GM19025 (cell line): ENCODE measurements around the gene MFN2.
A peak's percentile ranks its signal among the peaks of the same experiment; 100 is the strongest.
"Not testable (repeated sequence)": the region's sequence is repeated elsewhere in the genome, so short reads cannot be mapped to it uniquely, and the experiment has no call there.

Experiments
- ATAC-seq: cut with Tn5 transposase; IDR thresholded peaks from one replicate; pipeline ENCODE4 v1.9.1; 2021; ENCODE audit warnings: mild to moderate bottlenecking, low read depth, moderate library complexity; ENCODE audit not compliant: unreplicated experiment

Gene MFN2

DNA sequence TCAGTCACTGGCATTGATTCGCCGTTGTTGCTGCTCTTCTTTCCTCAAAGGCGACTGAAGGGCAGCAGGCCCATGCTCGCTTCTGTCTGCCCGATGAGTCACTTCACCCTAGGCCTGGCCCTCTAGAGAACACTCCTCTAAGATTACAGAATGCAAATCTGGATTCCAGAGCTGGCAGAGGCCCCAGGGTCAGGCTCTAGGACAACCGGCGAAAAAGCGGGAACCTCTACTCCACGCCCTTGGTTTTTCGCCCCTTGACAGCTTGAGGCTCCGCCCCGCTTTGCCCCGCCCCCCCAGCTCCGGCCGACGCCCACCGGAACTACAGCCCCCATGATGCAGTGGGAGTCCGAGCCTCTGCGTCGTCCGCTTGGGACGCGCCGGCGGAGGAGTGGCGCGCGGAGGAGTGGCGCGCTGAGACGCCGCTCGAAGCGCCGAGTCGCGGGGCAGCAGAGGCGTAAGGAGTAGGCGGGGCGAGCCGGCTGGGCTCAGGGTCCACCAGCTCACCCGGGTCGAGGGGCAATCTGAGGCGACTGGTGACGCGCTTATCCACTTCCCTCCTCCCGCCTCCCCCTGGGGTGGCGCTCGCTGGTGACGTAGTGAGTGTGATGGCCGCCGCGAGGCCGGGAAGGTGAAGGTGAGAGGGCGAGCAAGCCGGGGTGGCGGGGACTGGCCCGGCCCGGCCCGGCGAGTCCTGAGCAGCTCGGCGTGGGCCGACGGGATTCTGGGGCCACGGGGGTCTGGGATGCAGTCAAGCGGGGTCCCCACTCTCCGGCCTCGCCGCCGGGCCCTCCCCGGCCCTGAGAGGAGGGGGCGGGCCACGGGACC is at the start of gene MFN2:
MFN2 (plus strand) TSS at position 594 of the 825 bp plus-strand sequence. CDS start 8,725 bp downstream, outside the sequence.
- ATAC-seq: peak; percentile 92

DNA sequence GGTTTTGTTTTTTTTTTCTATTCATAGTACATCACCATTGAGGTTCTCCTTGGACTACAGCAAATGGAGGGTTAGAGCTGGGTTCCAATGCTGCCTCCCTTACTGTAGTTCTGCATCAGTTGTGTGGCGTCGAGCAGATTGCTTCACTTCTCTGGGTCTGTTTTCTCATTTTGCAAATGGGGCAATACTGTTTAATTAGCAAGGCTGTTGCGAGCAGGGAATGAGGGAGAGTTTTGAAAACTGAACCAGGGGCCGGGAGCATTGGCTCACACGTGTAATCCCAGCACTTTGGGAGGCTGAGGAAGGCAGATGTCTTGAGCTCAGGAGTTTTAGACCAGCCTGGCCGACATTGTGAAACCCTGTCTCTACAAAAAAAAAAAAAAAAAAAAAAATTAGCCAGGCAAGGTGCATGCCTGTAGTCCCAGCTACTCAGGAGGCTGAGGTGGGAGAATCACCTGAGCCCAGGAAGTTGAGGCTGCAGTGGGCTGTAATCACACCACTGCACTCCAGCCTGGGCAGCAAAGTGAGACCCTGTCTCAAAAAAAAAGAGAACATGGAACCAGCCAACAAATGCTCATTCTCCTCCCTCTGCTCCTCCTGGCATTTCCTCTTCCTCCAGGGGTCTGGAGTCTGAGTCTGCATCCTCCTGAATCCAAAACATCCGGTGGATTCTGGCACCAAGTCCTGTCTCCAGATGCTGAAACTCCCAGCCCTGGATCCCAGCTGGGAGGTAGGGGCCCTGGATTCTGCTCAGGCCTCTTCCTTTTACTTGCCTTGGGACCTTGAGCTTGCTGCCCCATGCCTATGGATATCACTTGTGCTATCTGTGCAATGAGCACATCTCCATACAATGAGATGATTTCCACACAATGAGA is 49.4 kb upstream of the MFN2 start:
- no peak for ATAC-seq

DNA sequence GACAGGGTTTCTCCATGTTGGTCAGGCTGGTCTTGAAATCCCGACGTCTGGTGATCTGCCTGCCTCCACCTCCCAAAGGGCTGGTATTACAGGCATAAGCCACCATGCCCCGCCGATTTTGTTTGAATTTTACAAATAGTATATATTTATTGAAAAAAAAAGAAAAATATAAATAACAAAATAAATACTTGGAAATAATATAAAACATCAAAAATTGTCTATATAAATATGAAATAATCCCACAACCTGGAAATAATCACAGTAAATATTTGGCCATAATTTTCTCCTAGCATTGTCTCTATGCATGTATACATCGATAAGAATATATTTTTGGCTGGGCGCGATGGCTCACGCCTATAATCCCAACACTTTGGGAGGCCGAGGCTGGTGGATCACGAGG is 48.4 kb upstream of the MFN2 start:
- ATAC-seq: no peak

DNA sequence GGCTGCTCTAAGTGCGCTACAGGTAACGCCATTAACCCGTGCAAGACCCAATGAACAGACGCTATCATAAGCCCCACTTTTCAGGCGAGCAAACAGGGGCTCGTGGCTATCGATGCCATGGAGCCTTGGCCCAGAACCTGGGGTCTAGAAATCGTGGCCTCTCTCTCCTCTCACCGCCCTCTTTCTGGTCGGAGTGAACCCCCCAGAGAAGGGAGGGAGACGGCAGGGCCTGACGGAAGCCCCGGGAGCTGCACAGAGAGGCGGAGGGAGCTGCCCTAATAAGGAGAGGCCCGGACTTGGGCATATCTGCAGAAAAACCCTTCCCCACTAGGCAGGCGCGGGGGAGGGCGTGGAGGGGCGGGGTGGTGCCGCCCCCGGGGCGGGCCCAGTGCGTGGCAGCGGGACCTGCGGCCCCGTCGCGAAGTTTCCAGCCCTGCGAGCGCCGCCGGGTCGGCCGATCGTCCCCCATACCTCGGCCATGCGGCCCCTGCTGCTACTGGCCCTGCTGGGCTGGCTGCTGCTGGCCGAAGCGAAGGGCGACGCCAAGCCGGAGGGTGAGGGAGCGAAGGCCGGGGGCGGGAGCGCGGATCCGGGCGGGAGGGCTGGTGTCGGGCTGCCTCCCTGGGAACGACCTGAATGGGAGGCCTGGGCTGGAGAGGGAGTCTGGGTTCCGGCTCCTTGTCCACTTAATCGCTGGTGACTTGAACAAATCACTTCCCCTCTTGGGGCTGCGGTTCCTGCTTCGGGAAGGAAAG is 45.8 kb upstream of the MFN2 start, which contains the start of gene PLOD1:
PLOD1 (plus strand) TSS at position 416 of the 755 bp plus-strand sequence; CDS start at position 479, 63 bp downstream.
- ATAC-seq: peak; percentile 94

DNA sequence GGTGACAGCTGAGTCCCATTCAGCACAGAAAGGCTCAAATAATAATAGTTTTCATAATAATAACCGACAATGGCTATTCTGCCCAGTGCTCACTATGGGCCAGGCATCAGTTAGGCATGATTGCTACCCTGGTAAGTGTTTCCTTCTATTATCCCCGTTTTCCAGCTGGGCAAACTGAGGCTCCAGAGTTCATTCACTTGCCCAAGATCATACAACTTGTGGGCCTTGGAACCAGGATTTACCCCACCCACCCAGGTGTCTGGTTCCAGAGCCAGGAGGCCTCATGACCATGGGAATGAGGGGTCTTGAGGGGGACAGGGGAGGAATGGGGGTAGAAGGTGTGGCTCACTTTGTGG is 45.2 kb upstream of the MFN2 start:
- ATAC-seq: no peak

DNA sequence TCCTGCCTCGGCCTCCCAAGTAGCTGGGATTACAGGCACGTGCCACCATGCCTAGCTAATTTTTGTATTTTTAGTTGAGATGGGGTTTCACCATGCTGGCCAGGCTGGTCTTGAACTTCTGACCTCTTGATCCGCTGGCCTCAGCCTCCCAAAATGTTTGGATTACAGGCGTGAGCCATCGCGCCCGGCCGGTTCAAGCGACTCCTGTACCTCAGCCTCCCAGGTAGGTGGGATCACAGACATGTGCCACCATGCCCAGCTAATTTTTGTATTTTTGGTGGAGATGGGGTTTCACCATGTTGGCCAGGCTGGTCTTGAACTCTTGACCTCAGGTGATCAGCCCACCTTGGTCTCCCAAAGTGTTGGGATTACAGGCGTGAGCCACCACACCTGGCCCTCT is 44.5 kb upstream of the MFN2 start:
- ATAC-seq: not testable (repeated sequence)

DNA sequence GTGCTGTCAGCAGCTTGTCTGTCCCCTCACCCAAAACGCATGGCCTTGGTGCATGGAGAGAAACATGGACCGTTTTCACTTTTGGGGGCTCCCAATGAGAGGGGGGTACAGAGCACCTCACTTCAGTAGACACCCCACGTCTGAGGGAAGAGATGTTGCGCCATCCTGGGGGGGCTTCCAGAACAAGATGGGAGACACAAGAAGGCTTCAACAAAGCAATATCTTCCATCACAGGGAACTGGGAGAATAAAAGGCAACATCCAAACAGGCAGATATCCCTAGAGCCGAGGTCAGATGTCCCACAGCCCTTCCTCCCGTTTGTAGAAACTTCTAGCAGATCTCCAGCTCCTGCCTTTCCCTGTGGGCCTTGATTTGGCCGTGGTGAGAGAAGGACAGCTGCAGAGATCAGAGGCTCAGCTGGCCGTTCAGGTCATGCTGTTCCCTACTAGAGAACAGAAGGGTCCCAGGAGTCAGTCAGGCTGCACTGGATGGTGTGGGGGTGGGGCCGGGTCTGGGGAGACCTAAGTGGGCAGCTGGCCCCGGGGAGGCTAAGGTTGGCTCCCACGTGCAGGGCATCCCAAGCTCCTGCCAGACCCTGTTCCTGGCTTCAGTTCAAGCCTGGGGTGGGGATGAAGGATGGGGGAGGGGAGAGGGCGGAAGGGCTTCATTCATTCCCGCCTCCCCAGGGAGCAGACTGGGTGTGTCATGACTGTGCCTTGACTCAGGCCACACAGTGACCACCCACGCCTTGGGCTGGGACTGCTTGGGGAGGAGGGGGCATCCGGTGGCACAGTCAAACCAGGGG is 41.3 kb upstream of the MFN2 start:
- no peak for ATAC-seq

DNA sequence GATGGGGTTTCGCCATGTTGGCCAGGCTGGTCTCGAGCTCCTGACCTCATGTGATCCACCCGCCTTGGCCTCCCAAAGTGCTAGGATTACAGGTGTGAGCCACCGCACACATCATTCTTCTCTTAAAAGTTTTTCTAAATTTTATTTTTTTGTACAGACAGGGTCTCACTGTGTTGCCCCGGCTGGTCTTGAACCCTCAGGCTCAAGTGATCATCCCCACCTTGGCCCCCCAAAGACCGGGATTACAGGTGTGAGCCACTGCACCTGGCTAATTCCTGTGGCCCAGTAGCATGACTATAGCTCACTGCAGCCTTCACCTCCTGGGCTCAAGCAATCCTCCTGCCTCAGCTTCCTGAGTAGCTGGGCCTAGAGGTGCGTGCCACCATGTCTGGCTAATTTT is 40.5 kb upstream of the MFN2 start:
- not testable (repeated sequence) for ATAC-seq

DNA sequence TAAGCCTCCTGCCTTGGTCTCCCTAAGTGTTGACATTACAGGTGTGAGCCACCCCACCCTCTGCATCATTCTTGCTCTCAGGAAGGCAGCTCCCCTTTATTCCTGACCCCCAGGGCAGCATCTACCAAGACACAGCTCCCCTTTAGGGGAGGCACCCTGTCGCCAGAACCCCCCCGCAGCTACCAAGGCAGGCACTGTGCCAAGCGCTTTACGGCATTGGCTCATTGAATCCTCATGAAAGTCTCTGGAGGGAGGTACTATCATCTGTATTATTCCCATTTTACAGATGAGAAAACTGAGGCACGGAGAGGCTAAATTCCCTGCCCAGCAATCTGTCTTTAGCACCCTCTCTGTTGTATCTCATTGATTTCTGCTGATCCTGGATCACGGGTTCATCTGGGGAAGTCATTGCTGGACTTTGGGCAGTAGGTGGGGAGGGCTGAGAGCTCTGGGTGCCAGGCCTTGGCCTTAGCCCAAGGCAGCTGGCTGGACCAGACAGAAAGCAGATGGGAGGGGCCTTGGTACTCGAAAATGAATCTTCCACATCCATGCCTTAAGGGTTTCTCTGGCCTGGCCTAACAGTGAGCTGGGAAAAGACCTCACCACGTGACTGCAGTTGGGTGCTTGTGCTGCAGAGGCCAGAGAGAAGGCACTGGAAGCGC is 39.9 kb upstream of the MFN2 start:
- no peak for ATAC-seq

DNA sequence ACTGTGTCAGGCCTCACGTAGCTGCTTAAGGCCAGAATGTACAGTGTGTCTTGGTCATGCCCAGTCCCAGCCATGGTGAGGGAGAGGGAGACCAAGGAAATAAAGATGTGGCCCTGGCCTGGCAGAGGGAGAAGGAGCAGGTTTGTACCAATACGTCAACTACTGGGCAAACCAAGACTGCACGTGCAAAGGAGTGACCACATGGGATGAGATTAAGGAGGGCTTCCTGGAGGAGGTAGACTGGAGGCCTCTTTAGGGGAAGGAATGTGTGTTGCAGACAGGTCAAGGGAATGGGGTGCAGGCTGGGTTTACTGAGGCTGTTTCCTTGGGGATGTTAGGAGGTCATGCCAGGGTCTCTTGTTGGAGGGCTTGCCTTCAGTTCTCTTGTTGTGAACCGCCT is 38.0 kb upstream of the MFN2 start:
- ATAC-seq: no peak

DNA sequence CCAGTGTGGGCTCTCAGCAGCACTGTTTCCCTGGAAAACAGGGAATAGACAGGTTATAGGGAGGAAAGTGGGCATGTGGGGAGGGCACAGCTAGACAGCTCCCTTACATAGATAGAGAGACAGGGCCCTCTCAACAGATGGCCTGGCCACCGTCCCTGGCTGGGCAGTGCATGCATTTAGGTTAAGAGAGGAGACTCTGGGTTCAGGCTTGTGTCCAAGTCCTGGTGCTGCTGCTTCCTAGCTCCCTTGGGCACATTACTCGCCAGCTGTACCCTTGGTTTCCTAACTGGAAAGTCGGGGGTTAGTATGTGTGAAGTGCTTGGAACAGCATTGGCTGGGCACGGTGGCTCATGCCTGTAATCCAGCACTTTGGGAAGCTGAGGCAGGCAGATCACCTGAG is 36.6 kb upstream of the MFN2 start:
- ATAC-seq: no peak

DNA sequence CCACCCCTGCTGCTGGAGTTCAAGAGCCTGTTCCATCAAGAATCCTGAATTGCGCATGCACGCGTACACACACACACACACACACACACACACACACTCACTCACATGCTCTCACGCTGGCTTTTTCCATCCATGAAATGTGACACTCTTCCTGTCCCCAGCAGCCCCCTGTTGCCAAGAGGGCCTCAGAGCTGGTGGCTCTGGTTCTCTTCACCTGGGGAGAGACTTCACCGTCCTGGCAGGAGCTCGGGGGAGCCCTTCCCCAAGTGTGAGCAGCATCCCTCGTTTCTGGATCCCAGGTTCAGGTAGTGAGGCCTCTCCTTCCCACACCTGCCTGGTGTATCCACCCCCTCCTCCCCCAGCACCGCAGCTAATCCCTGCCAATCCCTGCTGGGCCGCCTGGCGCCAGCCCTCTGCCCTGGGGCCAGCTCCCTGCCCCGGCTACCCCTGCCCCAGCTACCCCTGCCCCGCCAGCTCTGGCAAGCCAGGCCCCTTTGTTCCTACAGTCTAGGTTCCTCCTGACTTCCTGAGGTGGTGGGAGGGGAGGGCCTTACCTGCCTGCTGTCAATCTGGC is 35.8 kb upstream of the MFN2 start:
- ATAC-seq: no peak

DNA sequence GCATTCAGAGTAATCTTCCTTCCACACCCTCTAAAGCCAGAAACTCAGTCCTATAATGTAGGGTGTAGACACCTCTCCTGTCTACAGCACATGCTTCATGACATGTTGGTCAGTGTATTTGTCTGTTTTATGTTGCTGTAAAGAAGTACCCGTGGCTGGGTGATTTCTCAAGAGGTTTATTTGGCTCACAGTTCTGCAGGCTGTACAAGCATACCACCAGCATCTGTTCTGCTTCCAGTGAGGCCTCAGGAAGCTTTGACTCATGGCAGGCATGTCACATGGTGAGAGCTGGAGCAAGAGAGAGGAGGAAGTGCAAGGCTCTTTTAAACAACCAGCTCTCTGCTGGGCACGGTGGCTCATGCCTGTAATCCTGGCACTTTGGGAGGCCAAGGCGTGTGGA is 33.6 kb upstream of the MFN2 start:
- ATAC-seq: no peak

DNA sequence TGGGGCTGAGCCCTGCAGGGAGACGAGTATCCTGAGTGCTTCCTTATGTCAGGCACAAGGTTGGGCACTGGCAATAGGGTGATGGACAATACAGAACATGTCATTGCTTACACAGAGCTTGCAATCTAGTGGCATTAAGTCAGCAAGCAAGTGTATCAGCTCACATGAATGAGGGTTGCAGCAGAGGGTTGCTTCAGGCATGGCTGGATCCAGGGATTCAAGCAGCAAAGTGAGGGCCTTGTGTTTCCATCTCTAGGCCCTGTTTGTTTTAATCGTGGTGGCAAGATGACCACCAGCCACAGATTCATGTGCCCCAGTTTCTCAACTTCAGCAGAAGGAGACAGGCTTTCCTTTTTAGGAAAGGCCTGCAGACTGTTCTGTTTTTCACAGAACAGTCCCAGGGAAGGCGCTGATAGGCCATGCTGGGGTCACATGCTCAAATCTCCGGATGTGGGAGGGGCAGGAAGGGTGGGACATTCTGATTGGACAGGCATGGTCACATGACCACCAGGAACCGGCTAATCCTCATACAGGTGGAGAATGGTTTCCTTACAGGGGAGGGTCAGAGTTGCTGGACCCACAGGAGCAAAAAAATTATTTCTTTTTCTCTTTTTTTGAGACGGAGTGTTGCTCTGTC is 31.3 kb upstream of the MFN2 start:
- ATAC-seq: no peak

DNA sequence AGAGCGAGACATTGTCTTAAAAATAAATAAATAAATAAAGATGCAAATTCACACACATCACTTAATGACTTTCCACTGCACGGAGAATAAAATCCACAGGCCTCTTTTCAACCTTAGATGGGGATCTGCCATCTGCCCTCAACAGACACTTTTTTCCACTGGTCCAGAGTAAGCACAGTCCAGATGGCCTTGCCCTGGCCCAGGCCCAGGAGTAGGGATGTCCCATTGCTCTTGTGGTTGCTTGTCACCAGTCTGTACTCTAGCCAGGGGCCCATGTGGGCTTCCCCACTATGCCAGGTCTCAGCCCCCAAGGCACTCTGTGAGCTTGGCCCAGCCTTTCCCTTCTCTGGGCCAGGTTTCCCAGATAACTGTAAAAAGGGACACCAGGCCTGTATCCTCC is 28.3 kb upstream of the MFN2 start:
- no peak for ATAC-seq

DNA sequence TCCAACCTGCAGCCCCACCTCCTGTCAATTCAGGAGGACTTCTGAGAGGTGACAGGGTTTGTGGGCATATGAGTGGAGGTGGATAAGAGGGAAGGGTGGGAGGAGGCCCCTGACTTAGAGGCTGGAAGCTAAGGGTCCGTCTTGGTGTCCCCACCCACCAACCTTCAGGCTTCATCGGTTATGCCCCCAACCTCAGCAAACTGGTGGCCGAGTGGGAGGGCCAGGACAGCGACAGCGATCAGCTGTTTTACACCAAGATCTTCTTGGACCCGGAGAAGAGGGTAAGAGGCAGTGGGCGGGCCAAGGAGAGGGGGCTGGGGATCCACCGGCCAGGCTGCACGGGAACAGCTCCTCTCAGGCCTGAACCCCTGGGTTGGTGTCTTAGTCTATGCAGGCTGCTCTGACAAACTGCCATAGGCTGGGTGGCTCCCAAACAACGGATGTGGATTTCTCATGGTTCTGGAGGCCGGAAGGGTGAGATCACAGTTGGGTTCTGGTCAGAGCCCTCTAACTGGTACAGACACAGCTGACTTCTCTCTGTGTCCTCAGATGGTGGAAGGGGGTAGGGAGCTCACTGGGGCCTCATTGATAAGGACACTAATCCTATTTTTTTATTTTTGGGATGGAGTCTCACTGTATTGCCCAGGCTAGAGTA is 27.7 kb upstream of the MFN2 start:
- no peak for ATAC-seq

DNA sequence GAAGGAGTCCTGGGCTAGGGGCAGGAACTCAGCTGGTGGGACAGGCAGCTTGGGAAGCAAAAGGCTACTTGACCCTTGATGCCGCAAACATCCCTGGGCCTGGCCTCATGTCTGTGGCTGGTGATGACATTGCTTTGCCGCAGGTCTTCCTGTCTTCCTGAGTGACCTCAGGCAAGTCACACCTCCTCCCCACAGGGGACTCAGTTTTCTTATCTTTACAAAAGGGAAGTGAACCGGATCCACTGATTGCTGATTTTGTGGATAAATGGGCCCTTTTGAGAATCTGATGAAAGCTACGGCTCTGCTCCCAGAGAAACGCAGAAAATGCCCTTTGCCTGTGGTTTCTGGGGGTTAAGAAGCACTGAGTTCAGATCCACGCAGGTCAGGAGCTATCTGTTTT is 25.0 kb upstream of the MFN2 start:
- ATAC-seq: no peak

DNA sequence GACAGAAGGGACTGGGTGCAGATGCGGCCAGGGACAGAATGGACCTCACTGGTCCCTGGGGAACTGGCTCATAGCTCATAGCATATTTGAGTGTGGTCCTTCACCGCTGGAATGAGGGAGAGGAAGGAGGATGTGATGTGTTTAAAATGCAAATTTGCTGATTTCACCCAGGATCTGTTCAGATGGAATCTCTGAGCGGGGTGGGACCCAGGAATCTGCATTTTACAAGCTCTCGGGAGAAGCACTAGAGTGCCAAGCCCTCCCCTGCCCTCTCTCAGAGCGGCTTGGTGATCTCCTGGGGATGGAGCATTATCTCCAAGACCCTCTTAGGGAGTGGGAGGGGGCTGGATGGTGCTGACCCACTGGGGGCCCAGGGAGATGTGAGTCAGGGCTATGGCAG is 22.8 kb upstream of the MFN2 start:
- ATAC-seq: no peak
